SHP77 (cell line): ENCODE data around the gene EIF5.
"Not testable (repeated sequence)": the region's sequence is repeated elsewhere in the genome, so short reads cannot be mapped to it uniquely, and the experiment has no call there.

Experiments
- DNase-seq, 2 experiments: peaks; one replicate each; lab custom pipeline; 2025; lab: John Stamatoyannopoulos, UW

EIF5 gene

DNA sequence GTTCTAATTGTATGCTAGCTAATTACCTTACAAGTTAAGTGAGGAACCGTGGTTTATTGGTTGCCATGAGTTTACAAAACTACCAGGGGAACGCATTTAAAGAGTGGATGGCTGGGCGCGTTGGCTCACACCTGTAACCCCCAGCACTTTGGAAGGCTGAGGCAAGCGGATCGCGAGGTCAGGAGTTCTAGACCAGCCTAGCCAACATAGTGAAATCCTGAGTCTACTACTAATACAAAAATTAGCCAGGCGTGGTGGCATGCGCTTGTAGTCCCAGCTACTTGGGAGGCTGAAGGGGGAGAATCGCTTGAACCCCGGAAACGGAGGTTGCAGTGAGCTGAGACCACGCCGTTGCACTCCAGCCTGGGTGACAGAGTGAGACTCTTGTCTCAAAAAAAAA lies 2.2 kb downstream of the EIF5 start:
- DNase-seq, result no peak

DNA sequence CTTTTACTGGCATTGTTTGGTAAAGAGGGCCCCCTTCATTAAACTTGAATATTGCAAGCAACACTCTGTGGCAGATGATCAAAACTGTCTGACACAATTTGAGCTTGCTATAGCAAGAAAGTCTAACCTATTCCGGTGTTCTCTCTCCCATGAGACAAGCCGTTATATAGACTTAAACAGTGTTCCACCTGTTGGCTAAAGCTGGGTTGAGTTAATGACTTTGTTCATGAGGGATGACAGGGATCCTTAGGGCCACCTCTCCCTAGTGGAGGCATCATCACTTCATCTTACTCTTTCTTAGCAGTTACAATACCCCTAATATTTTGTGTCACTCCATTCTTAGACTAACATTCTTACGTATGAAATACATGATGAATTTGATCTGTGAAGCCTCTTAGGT lies 3.8 kb downstream of the EIF5 start:
- no peak for DNase-seq

DNA sequence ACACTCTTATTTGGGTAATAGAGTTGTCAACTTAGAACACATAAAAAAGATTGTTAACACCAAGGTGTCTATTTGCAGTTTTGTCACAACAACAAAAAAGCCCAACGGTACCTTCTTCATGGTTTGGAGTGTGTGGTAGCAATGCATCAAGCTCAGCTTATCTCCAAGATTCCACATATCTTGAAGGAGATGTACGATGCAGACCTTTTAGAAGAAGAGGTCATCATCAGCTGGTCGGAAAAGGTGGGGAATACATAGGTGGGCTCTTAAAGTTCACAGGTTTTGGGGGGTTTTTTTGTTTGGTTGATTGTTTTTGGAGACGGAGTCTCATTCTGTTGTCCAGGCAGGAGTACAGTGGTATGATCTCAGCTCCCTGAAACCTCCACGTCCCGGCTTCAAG lies 5.5 kb downstream of the EIF5 start:
- no peak for DNase-seq

DNA sequence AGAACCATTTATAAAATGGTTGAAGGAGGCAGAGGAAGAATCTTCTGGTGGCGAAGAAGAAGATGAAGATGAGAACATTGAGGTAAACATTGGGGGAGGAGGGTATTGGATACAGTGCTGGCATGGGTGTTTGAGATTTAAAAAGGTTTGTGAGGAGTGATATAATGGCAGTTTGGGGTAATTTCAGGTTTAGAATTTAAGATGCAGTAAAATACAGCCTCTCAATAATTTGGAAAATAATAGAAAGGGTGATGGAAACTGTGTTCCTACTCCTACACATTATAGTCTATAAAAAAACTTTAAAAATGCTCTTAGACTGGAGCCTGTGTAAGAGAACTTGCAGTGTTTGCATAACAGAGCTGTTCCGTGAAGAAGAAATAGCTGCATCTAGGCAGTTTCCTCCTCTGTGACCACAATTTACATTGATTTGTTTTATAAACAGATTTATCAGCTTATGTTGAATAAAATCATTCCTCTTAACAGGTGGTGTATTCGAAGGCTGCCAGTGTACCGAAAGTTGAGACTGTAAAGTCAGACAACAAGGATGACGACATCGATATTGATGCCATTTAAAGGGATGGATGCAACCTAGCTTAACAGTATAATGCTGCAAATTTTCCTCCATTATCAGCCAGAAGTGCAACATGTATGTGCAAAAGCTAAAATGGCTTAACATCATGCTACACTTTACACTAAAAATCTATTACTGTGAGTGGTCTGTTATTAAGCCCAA lies 6.6 kb downstream of the EIF5 start:
- DNase-seq, result no peak

DNA sequence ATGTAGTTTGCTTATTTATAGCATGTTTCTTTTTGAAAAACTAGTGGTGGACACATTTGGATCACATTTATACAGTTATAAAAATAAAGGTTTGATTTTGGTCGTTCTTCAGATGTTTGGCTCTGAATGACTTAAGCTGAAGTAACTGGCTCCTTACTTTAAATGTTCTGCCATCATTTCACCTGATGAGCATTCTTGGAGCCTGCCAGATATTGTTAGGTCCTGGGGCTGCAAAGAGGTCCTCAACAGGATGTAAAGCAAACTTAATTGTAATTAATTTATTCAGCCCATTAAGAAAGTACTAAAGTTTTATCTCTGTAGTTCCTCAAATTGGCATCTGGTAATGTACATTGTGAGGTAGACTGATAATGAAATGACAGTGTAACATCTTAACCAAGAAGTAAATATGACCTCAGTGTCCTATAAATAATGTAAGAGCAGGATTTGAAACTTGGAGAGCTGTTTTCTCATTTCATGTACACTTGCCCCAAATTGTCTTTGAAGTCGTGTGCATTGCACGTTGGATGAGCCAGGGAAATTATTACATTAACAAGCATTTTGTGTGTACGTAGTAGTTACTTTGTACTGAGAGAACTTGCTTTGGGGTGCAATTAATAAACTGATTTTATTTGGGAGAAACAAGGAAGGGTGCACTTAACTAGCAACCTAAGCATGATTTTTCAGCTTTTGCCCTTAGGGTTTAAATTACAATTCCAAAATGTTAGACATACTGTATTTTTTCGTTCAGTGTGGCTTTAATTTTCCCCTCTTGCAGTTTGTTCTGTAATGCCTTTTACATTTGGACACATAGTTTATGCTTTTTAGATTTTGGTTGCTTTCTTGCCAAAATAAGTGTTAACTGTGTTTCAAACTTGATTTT lies 7.5 kb downstream of the EIF5 start:
- no peak for DNase-seq

DNA sequence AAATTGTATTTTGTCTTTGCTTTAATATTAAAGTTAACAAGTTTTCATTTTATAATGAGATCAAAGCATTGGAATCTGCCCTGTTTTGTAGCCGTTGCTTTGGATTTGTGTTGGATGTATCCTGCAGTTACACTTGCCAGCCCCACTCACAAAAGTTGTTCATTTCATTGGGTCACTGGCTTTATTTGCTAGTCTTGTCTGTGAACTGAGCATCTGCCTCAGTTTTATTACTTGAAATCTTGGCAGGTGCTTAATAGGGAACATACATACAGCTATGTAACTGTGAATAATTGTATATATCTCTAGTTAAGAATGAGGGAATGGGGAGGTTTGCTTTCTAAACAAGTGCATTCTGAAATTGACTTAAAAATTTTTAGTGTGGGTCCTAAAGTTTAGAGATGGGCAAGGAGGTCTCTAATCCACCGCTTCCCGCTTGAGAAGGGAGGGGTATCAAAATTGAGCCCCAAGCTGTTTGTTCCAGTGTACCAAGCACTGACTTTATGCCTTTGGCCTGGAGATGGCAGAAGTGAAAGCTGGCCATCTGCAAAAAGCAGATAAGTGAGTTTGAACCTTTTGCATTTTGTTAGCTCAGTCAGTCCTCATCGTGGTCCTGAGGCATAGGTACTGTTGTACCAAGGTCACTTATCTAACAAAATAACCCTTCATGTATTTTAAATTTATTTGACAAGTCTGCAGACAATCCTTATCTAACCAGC lies 9.3 kb downstream of the EIF5 start:
- no peak for DNase-seq

DNA sequence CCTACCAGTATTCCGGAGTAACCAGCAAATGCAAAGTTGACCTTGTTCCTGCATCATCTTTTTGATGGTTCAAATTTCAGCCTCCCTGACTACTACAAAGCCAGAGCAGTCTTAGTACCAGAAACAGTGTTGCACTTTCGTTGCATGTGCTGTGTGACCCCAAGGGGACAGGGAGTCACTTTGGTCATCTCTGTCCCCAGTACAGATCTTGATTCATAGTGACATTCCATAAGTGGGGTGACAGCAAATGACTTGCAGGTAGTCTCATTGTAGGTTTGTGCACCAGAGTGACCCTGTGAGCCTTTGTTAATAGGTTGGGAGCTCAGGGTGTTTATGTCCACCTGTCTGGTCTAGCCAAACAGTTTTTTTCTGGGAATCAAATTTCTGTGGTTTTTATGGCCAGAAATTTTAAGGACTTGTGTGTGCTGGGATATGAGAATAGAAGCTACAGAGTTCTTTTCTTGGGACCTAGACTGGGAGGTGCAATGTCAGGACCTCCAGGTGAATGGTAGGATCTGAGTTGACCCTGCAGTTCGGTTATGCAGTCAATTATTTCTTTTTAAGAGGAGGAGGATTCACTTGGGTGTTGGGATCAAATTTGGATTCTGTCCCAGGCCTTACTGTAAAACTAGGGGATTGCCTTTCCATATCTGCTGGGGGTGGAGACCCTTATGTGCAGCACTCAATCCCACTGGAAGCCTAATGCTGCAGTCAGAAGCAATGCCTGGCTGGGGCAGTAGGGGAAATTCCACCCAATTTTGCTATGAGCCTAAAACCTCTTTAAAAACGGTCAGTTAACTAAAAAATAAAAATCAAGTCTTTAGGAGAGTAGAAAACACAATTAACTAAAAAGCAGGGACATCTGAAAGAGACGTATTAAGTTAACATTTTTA lies 10.1 kb downstream of the EIF5 start:
- DNase-seq, result no peak

DNA sequence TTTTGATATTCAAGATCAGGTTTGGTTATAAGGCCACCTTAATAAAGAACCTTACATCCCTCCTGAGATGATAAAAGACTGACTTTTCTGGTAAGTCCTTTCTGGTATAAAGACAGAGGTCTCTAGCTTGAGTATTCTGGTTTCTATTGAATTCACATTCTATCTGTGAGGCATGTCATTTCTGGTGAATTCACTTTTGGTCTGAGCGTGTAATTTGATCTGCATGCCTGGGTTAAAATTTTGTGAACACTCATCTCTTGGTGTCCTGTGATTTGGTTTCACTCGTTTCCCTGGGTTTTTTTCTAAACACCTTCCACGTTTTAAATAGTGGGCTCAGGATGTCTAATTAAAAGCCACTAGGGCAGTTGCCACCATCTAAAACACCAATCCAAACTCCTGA lies 12.2 kb downstream of the EIF5 start:
- DNase-seq, result no peak

DNA sequence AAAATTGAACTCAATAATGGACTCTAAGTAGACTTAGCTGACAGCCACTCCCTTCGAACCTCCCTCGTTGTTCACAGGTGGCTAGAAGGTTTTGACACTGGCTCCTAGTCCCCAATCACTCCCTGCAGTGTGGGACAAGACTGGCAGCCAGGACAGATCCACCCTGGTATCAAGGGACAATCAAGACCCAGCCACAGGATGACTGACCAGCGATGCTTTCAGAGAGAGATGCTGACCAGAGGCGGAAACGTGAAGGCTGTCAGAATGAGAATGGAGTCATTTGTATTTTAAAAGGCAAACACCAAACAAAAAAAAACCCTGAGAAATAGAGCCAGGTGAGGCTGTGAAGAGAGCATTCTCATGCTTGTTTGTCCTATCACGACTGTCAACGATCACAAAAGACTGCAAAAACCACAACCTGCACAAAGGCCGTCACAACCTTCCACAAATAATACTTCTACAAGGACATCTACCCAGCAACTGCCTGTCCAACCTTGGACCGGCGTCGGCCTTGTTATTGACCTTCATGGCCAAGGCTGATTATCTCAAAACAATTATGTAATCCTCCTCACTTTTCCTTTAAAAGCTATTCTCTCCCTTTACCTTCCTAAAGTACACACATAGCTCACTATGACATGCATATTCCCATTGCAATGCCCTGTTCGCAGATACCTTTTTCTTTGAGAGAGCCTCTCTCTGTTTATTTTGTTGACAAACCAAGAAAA lies 13.2 kb downstream of the EIF5 start:
- no peak for DNase-seq

DNA sequence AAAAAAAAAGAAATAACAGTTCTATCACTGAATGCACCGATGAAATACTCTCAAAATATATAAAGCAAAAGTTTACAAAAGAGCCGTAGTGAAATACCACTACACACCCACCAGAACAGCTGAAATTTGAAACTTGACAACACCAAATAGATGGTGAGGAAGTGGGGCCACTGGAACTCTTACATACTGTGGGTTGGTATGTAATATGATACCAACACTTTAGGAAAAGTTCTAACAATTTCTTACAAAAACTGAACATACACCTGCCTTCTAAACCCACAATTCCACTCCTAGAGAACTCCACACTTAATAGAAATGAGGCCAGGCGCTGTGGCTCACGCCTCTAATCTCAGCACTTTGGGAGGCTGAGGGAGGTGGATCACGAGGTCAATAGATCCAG lies 14.1 kb downstream of the EIF5 start:
- no peak for DNase-seq

DNA sequence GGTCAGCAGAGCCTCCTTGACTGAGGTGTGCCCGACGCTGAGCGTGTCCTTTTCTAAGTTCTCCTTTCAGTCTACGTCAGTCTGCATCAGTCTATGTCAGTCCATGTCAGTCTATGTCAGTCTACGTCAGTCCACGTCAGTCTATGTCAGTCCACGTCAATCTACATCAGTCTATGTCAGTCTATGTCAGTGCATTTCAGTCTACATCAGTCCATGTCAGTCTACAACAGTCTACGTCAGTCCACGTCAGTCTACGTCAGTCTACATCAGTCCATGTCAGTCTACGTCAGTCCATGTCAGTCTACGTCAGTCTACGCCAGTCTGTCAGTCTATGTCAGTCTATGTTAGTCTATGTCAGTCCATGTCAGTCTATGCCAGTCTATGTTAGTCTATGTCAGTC lies 15.9 kb downstream of the EIF5 start:
- no peak for DNase-seq

DNA sequence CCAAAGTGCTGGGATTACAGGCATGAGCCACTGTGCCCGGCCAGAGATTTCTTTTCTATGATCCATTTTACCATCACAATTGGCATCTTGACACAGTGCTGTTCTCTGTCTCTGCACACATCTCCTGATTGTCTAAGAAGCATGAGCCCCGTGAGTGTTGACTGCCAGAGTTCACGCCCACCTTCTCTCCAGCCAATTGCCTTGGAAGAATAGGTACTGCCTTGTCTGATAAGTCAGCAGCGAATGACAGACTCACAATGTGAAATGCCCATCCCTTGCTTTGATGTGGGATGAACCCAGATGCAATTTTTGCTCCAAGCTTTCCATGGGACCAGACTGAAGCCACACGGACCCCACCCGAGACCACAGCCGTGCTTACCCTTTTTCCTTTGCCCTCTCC lies 19.3 kb downstream of the EIF5 start:
- no peak for DNase-seq

DNA sequence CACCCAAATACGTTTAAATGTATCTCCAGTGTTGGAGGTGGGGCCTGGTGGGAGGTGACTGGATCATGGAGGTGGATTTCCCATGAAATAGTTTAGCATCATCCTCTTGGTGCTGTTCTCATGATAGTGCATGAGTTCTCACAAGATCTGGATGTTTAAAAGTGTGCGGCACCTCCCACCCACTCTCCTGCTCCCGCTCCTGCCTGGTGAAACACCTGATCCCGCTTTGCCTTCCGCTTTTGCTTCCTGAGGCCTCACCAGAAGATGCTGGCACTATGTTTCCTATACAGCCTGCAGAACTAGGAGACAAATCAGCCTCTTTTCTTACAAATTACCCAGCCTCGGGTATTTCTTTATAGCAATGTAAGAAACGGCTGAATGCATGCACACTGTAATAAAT lies 20.1 kb downstream of the EIF5 start:
- DNase-seq, result no peak

DNA sequence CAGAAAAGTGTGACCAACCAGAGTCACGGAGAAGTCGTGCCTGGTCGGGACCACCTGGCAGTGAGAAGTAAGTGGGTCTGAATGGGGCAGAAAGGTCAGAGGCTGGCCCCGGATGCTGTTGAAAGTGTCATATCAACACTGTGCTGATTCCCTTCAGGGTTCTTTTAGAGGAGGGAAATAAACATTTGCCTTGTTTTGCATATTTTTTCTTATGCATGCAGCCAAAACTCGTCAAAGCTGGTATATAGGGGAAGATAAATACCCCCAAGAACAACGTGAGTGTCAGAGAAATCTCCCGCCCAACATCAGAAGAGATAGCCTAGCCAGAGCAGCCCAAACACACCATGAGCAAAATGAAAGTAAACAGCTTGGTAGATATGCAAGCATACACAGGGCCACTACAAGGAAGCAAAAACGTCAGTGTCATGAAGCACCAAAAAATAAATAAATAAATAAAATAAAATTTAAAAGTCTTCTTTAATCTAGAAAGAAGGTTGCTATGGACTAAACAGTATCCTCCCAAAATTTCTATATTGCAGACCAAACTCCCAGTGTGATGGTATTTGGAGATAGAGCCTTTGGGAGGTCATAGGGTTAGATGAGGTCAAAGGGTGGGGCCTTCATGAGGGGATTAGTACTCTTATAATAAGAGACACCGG lies 22.1 kb downstream of the EIF5 start:
- no peak for DNase-seq

DNA sequence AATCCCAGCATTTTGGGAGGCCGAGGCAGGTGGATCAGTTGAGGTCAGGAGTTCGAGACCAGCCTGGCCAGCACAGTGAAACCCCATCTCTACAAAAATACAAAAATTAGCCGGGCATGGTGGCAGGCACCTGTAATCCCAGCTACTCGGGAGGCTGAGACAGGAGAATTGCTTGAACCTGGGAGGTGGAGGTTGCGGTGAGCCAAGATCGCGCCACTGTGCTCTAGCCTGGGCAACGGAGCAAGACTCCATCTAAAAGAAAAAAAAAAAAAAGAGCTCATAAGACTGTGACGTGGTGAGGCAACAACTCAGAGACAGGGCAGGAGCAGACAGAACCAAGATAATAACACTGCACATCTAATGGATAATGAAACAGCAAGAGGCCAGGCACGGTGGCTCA lies 23.5 kb downstream of the EIF5 start:
- not testable (repeated sequence) for DNase-seq

DNA sequence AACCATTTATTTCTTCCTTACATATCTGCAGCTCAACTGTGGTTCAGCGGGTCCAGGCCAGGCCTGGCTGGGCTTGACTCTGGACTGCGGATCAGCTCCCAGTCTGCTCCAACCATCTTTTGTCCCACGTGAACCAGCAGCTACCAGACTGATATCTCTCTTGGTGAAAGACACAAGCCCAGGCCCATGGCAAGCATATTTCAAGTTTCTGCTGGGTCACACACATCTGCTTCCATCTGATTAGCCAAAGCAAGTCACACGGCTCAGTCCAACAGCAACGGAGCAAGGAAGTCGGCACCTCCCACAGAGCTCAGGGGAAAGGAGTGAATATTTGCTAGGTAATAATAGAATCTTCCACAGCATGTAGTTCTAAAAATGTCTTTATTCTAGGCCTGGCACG lies 26.5 kb downstream of the EIF5 start:
- DNase-seq, result no peak

DNA sequence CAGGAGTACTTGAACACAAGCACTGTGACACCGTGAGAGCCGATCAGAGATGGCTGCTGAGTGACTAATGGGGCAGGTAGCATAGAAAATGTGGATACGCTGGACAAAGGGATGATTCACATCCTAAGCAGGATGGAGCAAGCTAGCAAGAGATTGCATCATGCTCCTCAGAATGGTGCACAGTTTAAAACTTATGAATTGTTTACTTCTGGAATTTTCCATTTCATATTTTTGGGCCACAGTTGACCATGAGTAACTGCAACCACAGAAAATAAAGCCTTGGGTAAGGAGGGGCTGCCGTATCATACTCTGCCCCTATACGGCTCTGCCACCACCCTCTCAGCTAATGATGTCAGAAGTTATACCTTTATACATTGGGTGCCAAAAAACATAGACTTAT lies 27.8 kb downstream of the EIF5 start:
- DNase-seq, result no peak

DNA sequence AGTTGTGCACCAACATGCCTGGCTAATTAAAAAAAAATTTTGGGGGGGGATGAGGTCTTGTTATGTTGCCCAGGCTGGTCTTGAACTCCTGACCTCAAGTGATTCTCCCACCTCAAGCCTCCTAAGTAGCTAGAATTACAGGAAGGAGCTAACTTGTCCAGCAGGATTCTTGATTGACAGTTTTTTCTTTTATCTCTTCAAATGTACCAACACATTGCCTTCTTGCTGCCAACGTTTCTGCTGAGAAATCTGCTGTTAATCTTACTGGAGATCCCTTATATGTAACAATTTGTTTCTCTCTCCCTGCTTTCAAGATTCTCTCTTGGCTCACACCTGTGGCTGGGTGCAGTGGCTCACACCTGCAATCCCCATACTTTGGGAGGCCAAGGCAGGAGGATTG lies 28.7 kb downstream of the EIF5 start:
- DNase-seq, result no peak

DNA sequence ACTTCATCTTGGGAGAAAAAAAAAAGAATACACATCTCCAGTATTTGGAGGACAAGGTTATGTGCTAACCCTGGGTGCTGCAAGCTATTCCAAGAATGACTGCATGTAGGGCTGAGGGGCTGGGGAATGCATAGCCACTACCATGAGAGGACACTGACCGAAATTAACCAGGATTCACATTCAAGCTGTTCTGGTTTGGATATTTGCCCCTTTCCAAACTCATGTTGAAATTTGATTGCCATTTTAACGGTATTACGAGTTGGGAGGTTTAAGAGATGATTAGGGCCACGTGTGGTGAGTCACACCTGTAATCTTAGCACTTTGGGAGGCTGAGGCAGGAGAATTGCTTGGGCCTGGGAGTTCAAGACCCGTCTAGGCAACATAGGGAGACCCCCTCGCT lies 32.7 kb downstream of the EIF5 start:
- DNase-seq, result no peak

DNA sequence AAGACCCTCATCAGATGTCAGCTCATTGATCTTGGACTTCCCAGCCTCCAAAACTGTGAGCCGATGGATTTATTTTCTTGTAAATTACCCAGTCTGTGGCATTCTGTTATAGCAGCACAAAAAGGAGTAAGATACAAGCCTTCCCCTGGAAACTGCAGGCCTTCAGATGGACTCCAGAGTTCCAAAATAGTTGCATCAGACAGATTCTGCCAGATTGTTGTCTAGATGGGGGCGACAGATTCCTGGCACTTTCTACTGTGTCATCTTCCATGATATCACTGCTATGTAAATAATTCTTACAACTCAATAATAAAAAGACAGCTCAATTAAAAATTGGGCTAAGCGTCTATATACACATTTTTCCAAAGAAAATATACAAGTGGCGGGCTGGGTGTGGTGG lies 34.0 kb downstream of the EIF5 start:
- no peak for DNase-seq

DNA sequence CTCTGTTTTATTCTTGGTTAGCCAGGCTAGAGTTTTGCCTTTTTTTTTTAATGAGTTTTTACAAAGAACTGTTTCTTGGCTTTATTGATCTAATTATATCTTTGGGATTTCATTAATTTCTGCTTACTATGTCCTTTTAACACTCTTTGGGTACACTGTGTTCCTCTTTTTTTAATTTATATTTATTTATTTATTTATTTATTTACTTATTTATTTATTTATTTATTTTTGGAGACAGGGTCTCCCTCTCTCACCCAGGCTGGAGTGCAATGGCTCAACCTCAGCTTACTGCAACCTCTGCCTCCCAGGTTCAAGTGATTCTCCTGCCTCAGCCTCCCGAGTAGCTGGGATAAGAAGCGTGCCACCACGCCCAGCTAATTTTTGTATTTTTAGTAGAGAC lies 36.0 kb downstream of the EIF5 start:
- DNase-seq, result no peak
